Right renal pelvis (tissue), 4 donors: ENCODE data around the gene USP7. TPM values are rescaled to one million over a fixed set of nuclear protein-coding genes. Genes with fewer than 3 reads are reported as not detected.
"Not testable (repeated sequence)": the region's sequence is repeated elsewhere in the genome, so short reads cannot be mapped to it uniquely, and the experiment has no call there.

Experiments used
- DNase-seq, 4 donors: peaks; one replicate each; pipeline ENCODE4 v3.0.0-alpha.2; 2013; ENCODE audit warnings: low read depth in 4 of 4, low spot score in 3 of 4, missing footprints in 1 of 4
- polyA plus RNA-seq, 4 donors: library from polyadenylated mRNA; unstranded; fragments of 120-200 nt; gene quantifications; one replicate each; pipeline ENCODE4 v1.2.1, GENCODE V29; 2013; ENCODE audit not compliant: insufficient read length in 4 of 4

Gene USP7
- polyA plus RNA-seq, 4 donors, result 112 to 133 (median 127) TPM

DNA sequence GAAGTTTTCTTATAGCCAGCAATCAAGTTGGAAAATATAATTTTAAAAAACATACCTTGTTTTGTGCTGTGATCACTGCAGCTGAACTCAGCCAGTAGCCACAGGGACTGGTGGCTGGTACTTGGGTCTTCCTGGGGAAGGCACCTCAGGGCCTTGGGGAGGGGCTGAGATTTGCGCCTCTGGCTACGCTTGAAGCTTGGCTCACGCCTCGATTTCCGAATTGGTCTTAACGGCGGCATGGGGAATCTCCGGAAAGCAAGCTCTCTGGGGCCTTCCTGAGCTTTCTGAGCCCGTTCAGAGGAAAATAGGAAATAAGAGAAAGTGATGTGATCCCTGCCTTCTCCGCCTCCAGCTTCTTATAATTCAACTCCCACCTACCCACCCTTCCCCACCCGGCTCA is 11.3 kb upstream of the USP7 start:
- no peak for DNase-seq

GRCh38 chr16:8972843-8973586 is 9.3 kb upstream of the USP7 start:
- no peak for DNase-seq

DNA sequence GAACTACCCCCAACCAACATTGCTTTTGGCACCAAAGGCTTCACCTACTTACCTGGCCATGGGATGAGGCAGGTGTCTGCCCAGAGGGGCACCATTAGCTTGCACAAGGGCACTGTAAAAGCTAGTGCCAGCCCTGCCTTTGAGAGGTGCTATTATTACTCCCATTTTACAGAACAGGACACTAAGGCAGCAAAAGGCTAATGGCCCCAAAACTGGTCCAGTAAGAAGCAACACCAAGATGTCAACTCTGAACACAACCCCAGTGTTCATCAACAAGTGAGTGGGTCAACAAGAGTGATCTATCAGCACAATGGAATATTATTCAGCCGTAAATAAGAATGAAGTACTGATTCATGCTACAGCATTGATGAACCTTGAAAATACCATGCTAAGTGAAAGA is 7.7 kb upstream of the USP7 start:
- DNase-seq, result no peak

DNA sequence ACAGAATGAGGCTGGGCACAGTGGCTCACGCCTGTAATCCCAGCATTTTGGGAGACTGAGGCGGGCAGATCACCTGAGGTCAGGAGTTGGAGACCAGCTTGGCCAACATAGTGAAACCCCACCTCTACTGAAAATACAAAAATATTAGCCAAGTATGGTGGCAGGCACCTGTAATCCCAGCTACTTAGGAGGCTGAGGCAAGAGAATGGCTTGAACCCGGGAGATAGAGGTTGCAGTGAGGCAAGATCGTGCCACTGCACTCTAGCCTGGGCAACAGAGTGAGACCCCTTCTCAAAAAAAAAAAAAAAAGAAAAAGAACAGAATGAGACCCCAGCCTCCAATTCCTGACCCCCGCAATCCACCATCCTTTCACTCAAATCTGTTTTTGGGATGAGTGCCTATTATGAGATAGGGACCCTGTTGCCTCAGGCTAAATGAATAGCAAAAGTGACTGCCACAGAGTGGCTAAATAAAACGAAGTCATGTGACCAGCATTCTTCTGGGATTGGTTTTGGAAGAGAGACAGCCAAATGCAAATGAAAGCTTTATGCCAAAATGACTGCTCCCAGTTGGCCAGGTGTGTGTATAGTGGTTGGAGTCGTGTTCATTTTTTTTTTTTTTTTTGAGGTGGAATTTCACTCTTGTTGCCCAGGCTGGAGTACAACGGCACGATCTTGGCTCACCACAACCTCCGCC is 5.6 kb upstream of the USP7 start:
- not testable (repeated sequence) for DNase-seq

DNA sequence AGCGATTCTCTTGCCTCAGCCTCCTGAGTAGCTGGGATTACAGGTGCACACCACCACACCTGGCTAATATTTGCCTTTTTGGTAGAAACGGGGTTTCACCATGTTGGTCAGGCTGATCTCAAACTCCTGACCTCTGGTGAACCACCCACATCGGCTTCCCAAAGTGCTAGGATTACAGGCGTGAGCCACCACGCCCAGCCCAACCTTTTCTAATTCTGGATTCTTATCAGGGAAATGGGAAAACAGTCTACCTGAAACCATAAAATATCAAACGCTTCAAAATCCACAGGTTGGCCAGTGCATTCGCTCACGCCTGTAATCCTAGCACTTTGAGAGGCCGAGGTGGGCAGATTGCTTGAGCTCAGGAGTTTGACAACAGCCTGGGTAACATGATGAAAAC is 4.3 kb upstream of the USP7 start:
- DNase-seq, result not testable (repeated sequence)

- DNase-seq, result no peak
Observed at GRCh38 chr16:8967132-8967821, 3.6 kb upstream of the USP7 start.

DNA sequence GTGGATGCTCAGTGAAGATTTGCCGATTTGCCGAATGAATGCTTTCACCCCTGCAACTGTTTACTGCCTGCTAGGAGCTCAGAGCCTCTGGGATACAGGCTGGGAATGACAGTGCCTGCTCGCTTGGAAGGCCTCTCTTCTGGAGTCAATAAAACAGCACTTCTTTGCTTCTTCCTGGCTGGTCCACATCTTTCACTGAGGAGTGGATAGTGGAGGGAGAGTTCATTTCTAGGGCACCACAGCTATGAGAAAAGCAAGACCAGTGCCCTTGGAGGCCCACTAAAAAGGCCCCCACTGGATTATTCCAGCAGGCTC is 3.1 kb upstream of the USP7 start:
- DNase-seq, result no peak

GRCh38 chr16:8964462-8964861 is 756 bp upstream of the USP7 start:
- no peak for DNase-seq

DNA sequence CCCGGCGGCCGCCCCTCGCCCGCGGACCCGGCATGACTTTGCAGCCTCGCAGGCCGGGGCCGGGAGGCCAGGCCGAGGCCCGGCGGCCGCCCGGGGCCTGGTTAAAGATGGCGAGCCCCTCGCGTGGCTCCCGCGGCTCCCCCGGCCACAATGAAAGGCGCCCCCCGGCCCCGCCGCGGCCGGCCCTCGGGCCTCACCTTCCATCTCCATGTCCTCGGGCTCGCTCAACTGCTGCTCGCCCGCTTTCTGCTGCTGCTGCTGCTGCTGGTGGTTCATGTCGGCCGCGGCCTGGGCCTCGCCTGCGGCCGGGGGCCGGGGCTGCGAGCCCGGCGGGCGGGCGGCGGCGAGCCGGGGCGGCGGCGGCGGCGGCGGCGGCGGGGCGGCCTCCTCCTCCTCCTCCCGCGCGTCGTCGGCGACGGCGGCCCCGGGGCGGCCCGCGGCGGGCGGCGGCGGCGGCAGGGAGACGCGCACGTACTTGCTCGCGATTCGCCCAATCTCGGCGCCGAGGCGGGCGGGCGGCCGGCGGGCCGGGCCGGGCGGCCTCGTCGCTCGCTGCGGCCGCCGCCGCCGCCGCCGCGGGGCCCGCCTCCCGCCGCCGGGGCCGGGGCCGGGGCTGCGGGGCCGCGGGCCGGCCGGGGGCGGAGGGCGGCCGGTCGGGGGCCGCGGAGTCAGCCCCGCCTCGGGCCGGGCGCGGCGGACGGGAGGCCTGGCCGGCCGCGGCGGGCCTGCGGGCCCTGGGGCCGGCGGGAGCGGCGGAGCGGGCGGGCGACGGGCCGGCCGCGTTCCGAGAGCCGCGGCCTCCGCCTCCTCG is 491 bp downstream of the USP7 start:
- no peak for DNase-seq

DNA sequence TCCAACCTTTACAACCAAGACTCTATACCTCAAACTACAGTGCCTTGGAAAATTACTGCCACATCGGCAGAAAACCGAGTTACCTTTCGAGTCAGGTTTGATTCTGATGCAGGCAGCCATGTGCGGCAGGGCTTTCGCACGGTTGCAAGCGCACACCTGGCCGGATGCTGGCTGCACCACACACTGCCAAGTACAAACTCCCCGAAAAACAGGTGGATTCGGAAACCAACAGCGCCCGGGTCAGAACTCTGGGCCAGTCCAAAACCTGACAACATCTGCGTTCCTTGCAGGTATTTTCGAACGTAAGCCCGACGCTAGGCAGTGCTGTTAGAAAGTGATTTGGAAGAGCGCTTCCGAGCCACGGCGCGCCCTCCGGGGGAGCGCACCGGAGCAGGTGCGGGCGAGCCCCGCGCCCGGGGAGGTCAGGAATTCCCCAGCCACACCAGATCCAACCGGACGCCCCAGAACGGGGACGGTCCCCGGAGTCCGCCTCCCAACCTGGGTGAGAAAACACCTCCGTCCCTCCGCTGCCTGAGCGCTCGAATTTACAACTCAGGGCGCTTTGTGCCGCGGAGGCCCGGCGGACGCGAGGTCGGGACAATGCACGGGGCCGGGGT is 1.2 kb downstream of the USP7 start:
- DNase-seq, result no peak

DNA sequence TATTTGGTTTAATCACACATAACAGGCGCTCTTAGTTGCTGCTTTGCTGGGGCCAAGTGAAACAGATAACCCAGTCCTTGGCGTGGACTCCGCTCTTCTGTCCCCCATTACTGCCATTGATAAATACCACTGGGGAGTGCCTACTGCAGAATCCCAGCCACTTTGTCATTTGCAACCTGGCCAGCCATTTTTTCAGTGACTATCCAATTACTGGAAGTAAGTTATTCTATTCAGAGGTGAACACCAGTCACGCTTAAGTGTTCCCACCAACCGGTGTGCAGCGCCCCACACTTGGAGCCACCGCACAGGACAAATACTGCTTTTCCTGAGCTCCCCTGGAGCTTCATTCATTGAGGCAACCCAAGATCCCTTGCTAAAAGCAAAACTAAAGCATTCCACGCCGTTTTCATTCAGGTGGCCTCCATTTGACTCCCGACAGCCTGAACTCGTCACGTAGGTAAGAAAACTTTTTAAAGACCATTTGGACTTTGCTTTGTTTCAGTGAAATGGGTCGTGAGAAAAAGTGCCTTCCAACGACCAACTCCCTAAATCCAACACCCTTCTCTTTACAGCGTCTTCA is 1.8 kb downstream of the USP7 start:
- no peak for DNase-seq

GRCh38 chr16:8960788-8961109 is 3.0 kb downstream of the USP7 start:
- no peak for DNase-seq

GRCh38 chr16:8959921-8960787 is 3.6 kb downstream of the USP7 start:
- DNase-seq, result no peak

- no peak for DNase-seq
Observed at GRCh38 chr16:8958344-8959167, 5.2 kb downstream of the USP7 start.

DNA sequence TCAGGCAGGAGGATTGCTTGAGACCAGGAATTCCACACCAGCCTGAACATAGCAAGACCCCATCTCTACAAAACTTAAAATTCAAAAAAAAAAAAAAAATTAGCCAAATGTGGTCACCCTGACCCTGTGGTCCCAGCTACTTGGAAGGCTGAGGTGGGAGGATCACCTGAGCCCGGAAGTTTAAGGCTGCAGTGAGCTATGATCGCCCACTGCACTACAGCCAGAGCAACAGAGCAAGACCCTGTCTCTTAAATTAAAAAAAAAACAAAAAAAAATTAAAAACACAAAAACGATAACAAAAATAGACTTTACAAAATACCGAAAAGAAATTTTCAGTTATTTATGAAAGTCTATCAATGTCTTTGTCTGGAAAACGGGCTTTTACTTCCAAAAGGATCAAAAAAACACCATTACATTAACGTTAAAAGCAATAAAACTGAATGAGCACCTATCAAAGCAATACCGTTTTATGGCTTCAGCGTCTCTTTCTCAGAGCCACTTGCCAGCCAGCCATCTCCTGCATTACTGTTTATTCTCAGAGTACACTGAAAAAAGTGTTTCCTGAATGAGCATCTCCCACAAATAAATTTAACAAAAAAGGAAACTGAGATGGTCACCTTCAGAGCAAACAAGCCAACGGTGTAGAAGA is 6.1 kb downstream of the USP7 start:
- DNase-seq, result no peak

DNA sequence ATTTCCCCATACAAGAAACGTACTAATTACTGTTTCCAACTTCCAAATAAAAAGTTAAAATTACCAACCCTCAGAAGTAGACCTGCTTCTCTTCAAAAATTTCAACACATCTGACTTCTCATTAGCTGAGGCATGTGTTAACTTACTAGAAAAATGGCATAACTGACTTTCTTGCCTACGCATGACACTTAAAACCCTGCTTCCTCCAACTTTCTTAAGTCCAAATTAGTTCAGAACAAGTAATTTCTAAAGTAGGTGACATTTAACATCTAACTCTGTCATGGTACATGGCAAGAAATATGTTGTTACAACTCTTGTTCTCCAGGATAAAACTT is 6.7 kb downstream of the USP7 start:
- DNase-seq, result no peak

GRCh38 chr16:8956265-8957062 is 7.2 kb downstream of the USP7 start:
- DNase-seq, result no peak
